DMS153 treated with DMSO at 0.1 percent for 48 hours (cell line): ENCODE data around the gene BEAN1.
"Not testable (repeated sequence)": the region's sequence is repeated elsewhere in the genome, so short reads cannot be mapped to it uniquely, and the experiment has no call there.

ENCODE experiments used
- DNase-seq: peaks from one replicate; lab custom pipeline; 2025; ENCODE audit not compliant: unreplicated experiment; lab: John Stamatoyannopoulos, UW

The BEAN1 gene

GRCh38 chr16:66440271-66440802 is 13.2 kb downstream of the BEAN1 start:
- DNase-seq: no peak

DNA sequence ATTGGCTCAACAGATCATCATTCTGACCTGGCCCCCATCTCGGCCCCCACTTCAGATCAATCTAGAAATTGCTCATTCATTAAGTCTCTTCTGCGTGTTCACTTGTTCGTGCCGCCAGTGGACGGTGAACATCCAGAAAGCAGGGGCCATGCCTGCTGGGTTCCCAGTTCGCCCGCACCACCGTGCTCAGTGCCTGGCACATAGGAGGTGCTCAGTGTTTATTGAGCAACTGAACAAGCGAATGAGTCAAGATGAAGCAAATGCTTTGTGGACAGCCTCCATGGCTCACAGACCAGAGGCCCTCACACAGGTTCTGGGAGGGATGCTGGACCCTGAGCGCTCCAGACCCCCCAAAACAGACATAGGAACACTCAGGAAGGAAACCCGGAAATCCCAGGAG is 13.9 kb downstream of the BEAN1 start:
- no peak for DNase-seq

- no peak for DNase-seq
These were observed 14.7 kb downstream of the BEAN1 start for GRCh38 chr16:66441586-66442375.

- DNase-seq: no peak
These were observed 15.6 kb downstream of the BEAN1 start for GRCh38 chr16:66442502-66443268.

- DNase-seq: no peak
These were observed 16.2 kb downstream of the BEAN1 start for GRCh38 chr16:66443269-66443652.

GRCh38 chr16:66444049-66444481 is 17.0 kb downstream of the BEAN1 start:
- DNase-seq: no peak

DNA sequence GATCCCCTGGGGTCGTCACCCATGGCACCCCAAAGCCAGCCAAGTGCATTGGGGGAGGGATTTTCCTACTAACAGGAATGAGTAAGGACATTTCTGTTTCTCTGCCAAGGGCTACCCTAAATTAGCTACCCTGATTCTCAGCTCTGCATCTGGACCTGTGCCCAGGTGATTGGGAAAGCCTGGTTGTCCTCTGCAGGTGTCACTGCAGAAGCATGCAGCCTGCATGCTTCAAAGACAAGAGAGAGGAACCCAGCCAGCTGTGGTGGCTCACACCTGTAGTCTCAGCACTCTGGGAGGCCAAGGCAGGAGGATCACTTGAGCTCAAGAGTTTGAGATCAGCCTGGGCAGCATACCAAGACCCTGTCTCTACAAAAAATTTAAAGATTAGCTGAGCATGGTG is 19.6 kb downstream of the BEAN1 start:
- no peak for DNase-seq

- DNase-seq: no peak
These were observed 20.4 kb downstream of the BEAN1 start for GRCh38 chr16:66447491-66447890.

GRCh38 chr16:66451548-66451947 is 24.5 kb downstream of the BEAN1 start:
- DNase-seq: no peak

DNA sequence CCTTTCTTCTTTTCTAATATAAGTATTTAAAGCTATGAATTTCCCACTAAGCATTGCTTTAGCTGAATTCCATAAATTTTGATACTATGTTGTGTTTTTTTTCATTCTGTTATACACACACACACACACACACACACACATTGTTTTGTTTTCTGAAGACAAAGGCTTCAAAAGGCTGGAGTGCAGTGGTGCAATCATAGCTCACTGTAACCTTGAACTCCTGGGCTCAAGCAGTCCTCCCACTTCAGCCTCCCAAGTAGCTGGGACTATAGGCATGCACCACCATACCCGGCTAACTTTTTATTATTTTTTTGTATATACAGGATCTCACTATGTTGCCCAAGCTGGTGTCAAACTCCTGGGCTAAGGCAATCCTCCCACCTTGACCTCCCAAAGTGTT is 26.1 kb downstream of the BEAN1 start:
- not testable (repeated sequence) for DNase-seq

- no peak for DNase-seq
These were observed 27.7 kb downstream of the BEAN1 start for GRCh38 chr16:66454751-66455150.

DNA sequence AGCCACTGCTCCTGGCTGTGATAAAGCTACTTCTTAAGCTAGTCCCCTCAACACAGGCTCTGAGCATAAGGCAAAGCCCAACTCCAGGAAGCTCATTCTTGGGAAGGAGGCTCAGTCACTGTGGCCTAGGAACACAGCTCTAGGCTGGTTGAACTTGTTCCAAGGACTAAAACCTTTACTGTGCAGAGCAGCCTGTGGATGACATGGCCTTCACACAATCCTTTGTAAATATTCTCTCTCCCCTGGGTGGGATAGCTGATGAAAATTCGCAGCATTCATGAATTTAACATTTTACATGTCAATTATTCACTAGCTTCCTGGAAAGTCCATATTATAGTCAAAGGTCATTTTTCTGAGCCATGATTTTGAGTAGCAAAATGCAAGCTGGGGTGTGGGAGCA is 28.9 kb downstream of the BEAN1 start:
- DNase-seq: no peak

DNA sequence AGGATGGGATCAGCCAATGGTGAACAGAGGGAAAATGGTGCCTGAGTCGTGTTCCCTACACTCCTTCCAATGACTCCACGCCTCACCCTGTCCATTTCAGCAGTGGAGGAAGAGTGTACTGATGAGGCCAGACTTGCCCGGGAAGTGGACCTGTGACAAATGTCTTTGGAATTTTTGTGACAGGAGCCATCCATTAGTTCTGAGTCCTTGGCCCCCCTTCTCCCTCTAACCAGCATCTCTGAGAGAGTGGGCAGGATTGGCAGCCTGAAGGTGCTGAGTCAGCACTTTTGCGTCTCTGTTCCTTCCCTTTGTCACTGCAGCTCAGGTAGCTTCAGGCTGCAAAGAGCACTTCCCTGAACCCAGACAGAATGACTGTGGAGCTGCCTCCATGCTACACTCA is 30.8 kb downstream of the BEAN1 start:
- no peak for DNase-seq

GRCh38 chr16:66458292-66458691 is 31.2 kb downstream of the BEAN1 start:
- DNase-seq: no peak

DNA sequence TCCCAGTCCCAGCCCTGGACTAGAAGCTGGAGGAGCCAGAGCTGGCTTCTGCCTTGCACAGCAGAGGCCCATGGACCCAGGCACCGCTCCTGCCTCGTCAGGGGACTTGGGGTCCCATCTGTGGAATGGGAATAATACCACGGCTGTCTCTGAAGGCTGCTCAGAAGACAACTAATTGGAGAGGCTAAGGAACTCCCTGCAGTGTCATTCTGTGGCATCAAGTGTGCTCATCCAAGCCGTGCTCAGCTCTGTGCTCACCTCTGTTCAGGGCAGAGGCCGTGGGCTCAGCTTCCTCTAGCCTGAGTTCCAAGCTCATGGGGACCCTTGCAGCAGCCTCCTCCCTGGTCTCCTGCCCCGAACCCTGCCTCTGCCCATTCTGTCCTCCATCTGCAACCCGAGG is 31.8 kb downstream of the BEAN1 start:
- DNase-seq: no peak

- DNase-seq: no peak
These were observed 32.8 kb downstream of the BEAN1 start for GRCh38 chr16:66459878-66460277.

- no peak for DNase-seq
These were observed 33.6 kb downstream of the BEAN1 start for GRCh38 chr16:66460703-66461102.

- DNase-seq: no peak
These were observed 35.8 kb downstream of the BEAN1 start for GRCh38 chr16:66462912-66463311.

DNA sequence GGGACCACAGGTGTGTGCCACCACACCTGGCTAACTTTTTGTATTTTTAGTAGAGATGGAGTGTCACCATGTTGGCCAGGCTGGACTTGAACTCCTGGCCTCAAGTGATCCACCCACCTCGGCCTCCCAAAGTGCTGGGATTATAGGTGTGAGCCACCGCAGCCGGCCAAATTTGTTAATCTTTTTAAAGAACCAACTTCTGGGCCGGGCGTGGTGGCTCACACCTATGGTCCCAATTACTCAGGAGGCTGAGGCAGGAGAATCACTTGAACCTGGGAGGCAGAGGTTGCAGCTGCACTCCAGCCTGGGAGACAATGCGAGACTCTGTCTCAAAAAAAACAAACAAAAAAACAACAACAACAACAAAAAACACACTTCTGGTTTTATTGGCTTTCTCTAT is 38.9 kb downstream of the BEAN1 start:
- DNase-seq: not testable (repeated sequence)

- not testable (repeated sequence) for DNase-seq
These were observed 39.5 kb downstream of the BEAN1 start for GRCh38 chr16:66466636-66467035.

- no peak for DNase-seq
These were observed 40.5 kb downstream of the BEAN1 start for GRCh38 chr16:66467611-66468010.

GRCh38 chr16:66468321-66468965 is 41.3 kb downstream of the BEAN1 start:
- no peak for DNase-seq
